Measurements from ENCODE around the gene FXYD1. TPM values are rescaled to one million over a fixed set of nuclear protein-coding genes. Genes with fewer than 3 reads are reported as not detected.

The FXYD1 gene
- polyA plus RNA-seq, 2 of the 4 experiments (the other 2 are of a cell fraction), result not detected

DNA sequence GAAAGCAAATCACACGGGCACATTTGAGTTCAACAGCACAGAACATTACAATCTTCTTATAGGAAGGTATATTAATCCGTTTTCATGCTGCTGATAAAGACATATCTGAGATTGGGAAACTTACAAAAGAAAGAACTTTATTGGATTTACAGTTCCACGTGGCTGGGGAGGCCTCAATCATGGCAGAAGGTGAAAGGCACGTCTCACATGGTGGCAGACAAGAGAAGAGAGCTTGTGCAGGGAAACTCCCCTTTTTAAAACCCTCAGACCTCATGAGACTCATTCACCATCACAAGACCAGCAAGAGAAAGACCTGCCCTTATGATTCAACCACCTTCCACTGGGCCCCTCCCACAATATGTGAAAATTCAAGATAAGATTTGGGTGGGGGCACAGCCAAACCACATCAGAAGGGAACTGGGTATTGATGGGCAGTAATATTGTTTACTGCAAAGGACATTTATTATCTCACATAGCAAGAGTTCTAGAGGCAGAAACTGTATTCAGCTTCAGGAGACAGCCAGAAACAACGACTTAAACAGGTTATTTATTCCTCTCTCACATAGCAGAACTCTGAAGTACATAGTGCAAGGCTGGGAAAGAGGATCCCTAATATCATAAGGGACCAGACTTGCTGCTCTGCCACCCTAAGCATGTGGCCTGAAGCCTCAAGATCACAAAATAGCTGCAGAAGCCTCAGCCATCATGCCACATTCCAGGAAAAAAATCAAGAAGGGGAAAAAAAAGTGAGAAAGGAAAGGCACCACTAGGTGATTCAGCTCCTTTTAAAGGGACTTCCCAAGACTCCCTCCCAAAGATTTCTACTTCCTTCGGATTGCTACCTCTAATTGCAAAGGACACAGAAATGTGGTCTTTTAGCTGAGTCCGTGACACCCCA lies 39.0 kb downstream of the FXYD1 start:
- ChIA-PET CTCF (interaction anchor here (0.7 to 3.1 kb wide), 9 partner anchors 9 to 111 kb away, joined by 3 to 13 read pairs (median 3); no protein-coding TSS in a partner anchor), POLR2A (no interaction called here)
- no peak for ATAC-seq
- no peak overlapping the region for H3K27ac ChIP-seq
- no peak for FAIRE-seq
- no peak for DNase-seq (ENCODE audit: low read depth in 1 of 2, low spot score in 1 of 2)
- WGBS (ENCODE audit: missing lambda C conversion rate), result 17% methylated on average over 7 of the region's 7 CpGs
- no peaks in the 10 kb centered on the region for H3K4me1 ChIP-seq
- peaks cover 18% of the 10 kb centered on the region for H3K9me3 ChIP-seq
- no peak overlapping the region for H3K4me2 ChIP-seq
- TF ChIP-seq ZFP36 (IDR thresholded peaks at IDR 0.05; ENCODE audit: borderline replicate concordance, partially characterized antibody) (peak; percentile 69), RFX5 (IDR thresholded peaks at IDR 0.05) (no peak)
- H3K4me3 ChIP-seq, result no peak overlapping the region

DNA sequence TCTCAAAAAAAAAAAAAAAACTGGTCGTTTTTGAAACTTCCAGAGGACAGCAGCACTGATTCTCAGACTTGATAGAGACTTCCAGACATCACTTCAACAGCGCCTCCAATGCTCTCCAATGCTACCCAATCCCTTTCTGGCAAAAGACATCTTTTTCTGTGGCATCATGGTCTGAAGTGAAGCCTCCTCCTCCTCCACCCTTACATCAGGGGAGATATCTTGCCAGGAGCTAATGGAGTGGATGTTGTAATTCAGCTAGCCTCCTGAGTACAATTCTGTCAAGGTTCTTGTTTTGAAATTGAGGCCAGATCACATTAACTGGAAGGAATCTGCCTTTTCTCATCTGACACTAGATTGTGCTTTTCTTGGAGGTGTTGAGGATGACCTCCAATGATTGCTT lies 40.1 kb downstream of the FXYD1 start:
- ChIA-PET POLR2A (no interaction called here), CTCF (interaction anchor here (0.7 to 3.1 kb wide), 3 partner anchors 10 to 112 kb away, joined by 3 to 13 read pairs (median 3); no protein-coding TSS in a partner anchor)
- no peak for ATAC-seq
- FAIRE-seq, result no peak
- no peak for DNase-seq (ENCODE audit: low read depth in 1 of 2, low spot score in 1 of 2)
- Histone ChIP-seq H3K4me3 (no peak overlapping the region), H3K9me3 (peaks cover 18% of the 10 kb centered on the region), H3K27ac (no peak overlapping the region), H3K4me1 (no peaks in the 10 kb centered on the region), H3K4me2 (no peak overlapping the region)
- WGBS (ENCODE audit: missing lambda C conversion rate), result 19% methylated on average over 2 of the region's 2 CpGs
- TF ChIP-seq FOSB (CRISPR knock-in tag; IDR thresholded peaks at IDR 0.05), result no peak
- no peak for TF ChIP-seq JUNB (IDR thresholded peaks at IDR 0.05)

DNA sequence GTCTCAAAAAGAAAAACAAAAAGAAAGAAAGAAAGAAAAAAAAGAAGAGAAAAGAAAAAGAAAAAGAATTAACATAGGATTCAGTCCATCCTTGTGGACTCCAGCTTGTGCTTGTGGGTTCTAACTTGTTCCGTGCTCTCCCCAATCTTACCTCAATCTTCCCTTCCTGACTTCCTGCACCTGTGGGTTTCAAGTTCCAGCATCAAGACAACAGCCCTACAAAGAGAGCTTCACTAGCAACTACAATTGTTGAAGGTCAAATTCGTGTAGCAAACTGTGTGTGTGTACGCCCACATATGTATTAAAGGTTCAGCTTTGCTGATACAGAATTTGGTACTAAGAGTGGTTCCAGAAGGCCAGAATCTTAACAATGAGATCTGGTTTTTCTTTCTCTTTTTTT lies 41.2 kb downstream of the FXYD1 start:
- ATAC-seq, result no peak
- ChIA-PET POLR2A (no interaction called here), CTCF (interaction anchor here (0.5 to 3.1 kb wide), 2 partner anchors 12 to 926 kb away, joined by 3 to 13 read pairs; no protein-coding TSS in a partner anchor)
- Histone ChIP-seq H3K9me3 (peaks cover 20% of the 10 kb centered on the region), H3K4me2 (no peak overlapping the region), H3K27ac (no peak overlapping the region), H3K4me1 (no peaks in the 10 kb centered on the region), H3K4me3 (no peak overlapping the region)
- no peak for FAIRE-seq
- TF ChIP-seq HOXB5 (CRISPR knock-in tag; IDR thresholded peaks at IDR 0.05), result no peak
- no peak for TF ChIP-seq GATA3 (IDR thresholded peaks at IDR 0.05; ENCODE audit: borderline replicate concordance)
- TF ChIP-seq ZSCAN20 (CRISPR knock-in tag; IDR thresholded peaks at IDR 0.05), result no peak
- TF ChIP-seq RNF2 (IDR thresholded peaks at IDR 0.05; ENCODE audit: borderline replicate concordance, low read depth), result no peak
- TF ChIP-seq, protein P1, sequence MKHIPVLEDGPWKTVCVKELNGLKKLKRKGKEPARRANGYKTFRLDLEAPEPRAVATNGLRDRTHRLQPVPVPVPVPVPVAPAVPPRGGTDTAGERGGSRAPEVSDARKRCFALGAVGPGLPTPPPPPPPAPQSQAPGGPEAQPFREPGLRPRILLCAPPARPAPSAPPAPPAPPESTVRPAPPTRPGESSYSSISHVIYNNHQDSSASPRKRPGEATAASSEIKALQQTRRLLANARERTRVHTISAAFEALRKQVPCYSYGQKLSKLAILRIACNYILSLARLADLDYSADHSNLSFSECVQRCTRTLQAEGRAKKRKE (CRISPR knock-in tag; IDR thresholded peaks at IDR 0.05; ENCODE audit: low read depth), result no peak
- no peak for TF ChIP-seq CHD2 (IDR thresholded peaks at IDR 0.05; ENCODE audit: low read length, partially characterized antibody)
- TF ChIP-seq, protein P2, sequence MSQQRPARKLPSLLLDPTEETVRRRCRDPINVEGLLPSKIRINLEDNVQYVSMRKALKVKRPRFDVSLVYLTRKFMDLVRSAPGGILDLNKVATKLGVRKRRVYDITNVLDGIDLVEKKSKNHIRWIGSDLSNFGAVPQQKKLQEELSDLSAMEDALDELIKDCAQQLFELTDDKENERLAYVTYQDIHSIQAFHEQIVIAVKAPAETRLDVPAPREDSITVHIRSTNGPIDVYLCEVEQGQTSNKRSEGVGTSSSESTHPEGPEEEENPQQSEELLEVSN (IDR thresholded peaks at IDR 0.05; ENCODE audit: borderline replicate concordance, low read depth), result no peak
- no peak for TF ChIP-seq ZFP36 (IDR thresholded peaks at IDR 0.05; ENCODE audit: borderline replicate concordance, partially characterized antibody)
- TF ChIP-seq, protein P3, sequence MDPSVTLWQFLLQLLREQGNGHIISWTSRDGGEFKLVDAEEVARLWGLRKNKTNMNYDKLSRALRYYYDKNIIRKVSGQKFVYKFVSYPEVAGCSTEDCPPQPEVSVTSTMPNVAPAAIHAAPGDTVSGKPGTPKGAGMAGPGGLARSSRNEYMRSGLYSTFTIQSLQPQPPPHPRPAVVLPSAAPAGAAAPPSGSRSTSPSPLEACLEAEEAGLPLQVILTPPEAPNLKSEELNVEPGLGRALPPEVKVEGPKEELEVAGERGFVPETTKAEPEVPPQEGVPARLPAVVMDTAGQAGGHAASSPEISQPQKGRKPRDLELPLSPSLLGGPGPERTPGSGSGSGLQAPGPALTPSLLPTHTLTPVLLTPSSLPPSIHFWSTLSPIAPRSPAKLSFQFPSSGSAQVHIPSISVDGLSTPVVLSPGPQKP (IDR thresholded peaks at IDR 0.05; ENCODE audit: low read depth, low read length), result no peak
- no peak for DNase-seq (ENCODE audit: low read depth in 1 of 2, low spot score in 1 of 2)
- 56% methylated on average over 3 of the region's 3 CpGs for WGBS (ENCODE audit: missing lambda C conversion rate)

DNA sequence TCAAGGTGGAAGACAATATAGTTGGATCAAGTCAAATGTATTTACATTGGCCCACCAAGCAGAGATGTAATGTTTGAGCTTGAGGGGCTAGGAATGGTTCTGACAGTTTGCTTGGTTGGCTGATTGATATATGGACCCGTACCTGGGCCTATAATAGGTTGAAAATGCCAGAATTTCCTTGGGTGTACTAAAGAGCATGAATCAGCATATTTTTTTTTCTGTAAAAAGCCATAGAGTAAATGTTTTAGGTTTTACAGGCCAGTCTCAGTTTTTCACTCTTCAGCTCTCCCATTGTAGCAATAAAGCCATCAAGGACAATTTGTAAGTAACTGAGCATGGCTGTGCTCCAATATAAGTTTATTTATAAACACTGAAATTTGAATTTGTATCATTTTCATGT lies 42.8 kb downstream of the FXYD1 start:
- H3K4me2 ChIP-seq, result no peak overlapping the region
- WGBS (ENCODE audit: missing lambda C conversion rate), result 36% methylated on average over 1 of the region's 1 CpG
- ChIA-PET POLR2A (no interaction called here), CTCF (interaction anchor here (1.2 to 1.8 kb wide), 4 partner anchors 9 to 39 kb away, joined by 3 to 6 read pairs (median 6); partner anchors contain the start of gene FXYD7)
- ATAC-seq (no peak), FAIRE-seq (no peak), DNase-seq (ENCODE audit: low read depth in 1 of 2, low spot score in 1 of 2) (no peak)
- no peak for TF ChIP-seq EP300 (IDR thresholded peaks at IDR 0.05)
- TF ChIP-seq MAFK (IDR thresholded peaks at IDR 0.05; ENCODE audit: partially characterized antibody), result peak; percentile 94
- peak; percentile 51; the same call in 1 of the 2 replicates for TF ChIP-seq NFE2L2 (conservative IDR thresholded peaks at IDR 0.05; ENCODE audit: low read length)
- no peak overlapping the region for H3K4me3 ChIP-seq
- no peaks in the 10 kb centered on the region for H3K4me1 ChIP-seq
- no peak overlapping the region for H3K27ac ChIP-seq
- peaks cover 24% of the 10 kb centered on the region for H3K9me3 ChIP-seq

Data from A549 (cell line).